Amygdala (tissue), 56 donors: ENCODE data around the gene SPRY4.
"Not testable (repeated sequence)": the region's sequence is repeated elsewhere in the genome, so short reads cannot be mapped to it uniquely, and the experiment has no call there.

Experiments used
- DNase-seq, 56 donors: peaks; one replicate each; lab custom pipeline; 2025; lab: John Stamatoyannopoulos, UW

SPRY4 gene

GRCh38 chr5:142324871-142325724 is at the start of gene SPRY4:
Gene SPRY4 (minus strand): TSS chr5:142325021. CDS start chr5:142315108, 9,913 bp downstream.
- DNase-seq, result peak; percentile 19 to 92 (median 79)

GRCh38 chr5:142368529-142368928 is 43.7 kb upstream of the SPRY4 start:
- no peak for DNase-seq

GRCh38 chr5:142366007-142366406 is 41.2 kb upstream of the SPRY4 start:
- no peak for DNase-seq

- DNase-seq, result no peak
Observed at GRCh38 chr5:142364251-142365145, 39.7 kb upstream of the SPRY4 start.

- no peak for DNase-seq
Observed at GRCh38 chr5:142363619-142363963, 38.8 kb upstream of the SPRY4 start.

GRCh38 chr5:142362193-142362592 is 37.4 kb upstream of the SPRY4 start:
- DNase-seq, result not testable (repeated sequence)

GRCh38 chr5:142360607-142361120 is 35.8 kb upstream of the SPRY4 start:
- peak in 11 of 56 donors; percentile 2 to 33 (median 7) for DNase-seq

GRCh38 chr5:142360051-142360498 is 35.3 kb upstream of the SPRY4 start:
- no peak for DNase-seq

GRCh38 chr5:142358648-142359047 is 33.8 kb upstream of the SPRY4 start:
- DNase-seq, result no peak

GRCh38 chr5:142358121-142358520 is 33.3 kb upstream of the SPRY4 start:
- DNase-seq, result no peak

GRCh38 chr5:142357469-142358090 is 32.8 kb upstream of the SPRY4 start:
- peak in 1 of 56 donors; percentile 2 for DNase-seq

GRCh38 chr5:142356716-142357468 is 32.1 kb upstream of the SPRY4 start:
- DNase-seq, result peak in 52 of 56 donors; percentile 3 to 76 (median 51)

GRCh38 chr5:142356349-142356715 is 31.5 kb upstream of the SPRY4 start:
- no peak for DNase-seq

GRCh38 chr5:142353071-142353472 is 28.3 kb upstream of the SPRY4 start:
- no peak for DNase-seq

GRCh38 chr5:142350021-142350420 is 25.2 kb upstream of the SPRY4 start:
- DNase-seq, result no peak

GRCh38 chr5:142346706-142347105 is 21.9 kb upstream of the SPRY4 start:
- no peak for DNase-seq

- DNase-seq, result not testable (repeated sequence)
Observed at GRCh38 chr5:142344915-142345314, 20.1 kb upstream of the SPRY4 start.

GRCh38 chr5:142343531-142343930 is 18.7 kb upstream of the SPRY4 start:
- DNase-seq, result no peak

GRCh38 chr5:142342128-142342981 is 17.5 kb upstream of the SPRY4 start:
- DNase-seq, result no peak
